SK-N-MC (cell line): ENCODE results near the gene IGF1R.

Source experiments
- EZH2 ChIP-seq: fragments of 200-600 bp; sonication (generic); IDR thresholded peaks from one replicate; pipeline ENCODE4 v1.6.1; 2017; ENCODE audit warnings: antibody characterized with exemption
- FOXP2 ChIP-seq: optimal IDR thresholded peaks from 2 replicates; pipeline ENCODE3; 2011; ENCODE audit warnings: mild to moderate bottlenecking, moderate library complexity; ENCODE audit not compliant: insufficient read depth; ENCODE audit errors: extremely low read length, control extremely low read depth
- POLR2AphosphoS5 ChIP-seq: IDR thresholded peaks from 2 replicates; pipeline ENCODE4 v1.6.1; 2012; ENCODE audit warnings: mild to moderate bottlenecking, low read depth, low read length, borderline replicate concordance

DNA sequence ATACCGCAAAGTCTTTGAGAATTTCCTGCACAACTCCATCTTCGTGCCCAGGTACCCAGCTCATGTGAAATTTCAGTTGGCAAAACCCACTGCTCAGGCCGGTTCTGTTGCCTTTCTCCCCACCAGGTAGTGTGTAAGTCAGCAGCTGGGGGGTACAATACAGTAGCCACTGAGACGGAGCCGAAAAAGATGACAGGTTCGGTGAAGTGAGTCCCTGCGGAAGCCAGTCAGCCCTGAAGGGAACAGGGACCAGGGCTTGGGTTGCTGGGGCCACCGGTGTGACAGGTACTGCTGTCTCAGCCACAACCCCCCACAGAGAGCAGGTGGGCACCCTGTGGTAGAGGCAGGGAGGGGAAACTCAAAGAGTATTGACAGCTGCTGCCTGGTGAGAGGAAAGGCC, 268.5 kb downstream of the IGF1R start:
- TF ChIP-seq POLR2AphosphoS5 (no peak), EZH2 (no peak), FOXP2 (no peak)
